Fibroblast of the aortic adventitia (primary cell): ENCODE data around the gene CDIPT. TPM values are rescaled to one million over a fixed set of nuclear protein-coding genes. Genes with fewer than 3 reads are reported as not detected.

ENCODE experiments used
- DNase-seq: peaks from one replicate; pipeline ENCODE4 v3.0.0-alpha.2; 2010; ENCODE audit warnings: low read depth
- H3K4me3 ChIP-seq: 2 replicates; pipeline ENCODE4 v1.5.1; 2011; ENCODE audit warnings: low read depth, mild to moderate bottlenecking, control low read depth, low read length, moderate library complexity
- small RNA-seq: library from RNA; depleted of rRNA; stranded (forward); fragments of <200 nt; gene quantifications from one replicate; pipeline ENCODE3, GENCODE V24; 2012
- total RNA-seq: library from RNA; depleted of rRNA; stranded (reverse); fragments of >200 nt; gene quantifications from 2 replicates; pipeline ENCODE4 v1.2.3, GENCODE V29; 2012; ENCODE audit warnings: low replicate concordance
- TF ChIP-seq, protein P1 (sequence below): IDR thresholded peaks from 2 replicates; pipeline ENCODE4 v1.5.1; 2011; ENCODE audit warnings: mild to moderate bottlenecking, low read length, control low read depth, inconsistent platforms; ENCODE audit not compliant: insufficient read depth

CDIPT gene
- total RNA-seq, 1 donor: 79.2 TPM

DNA sequence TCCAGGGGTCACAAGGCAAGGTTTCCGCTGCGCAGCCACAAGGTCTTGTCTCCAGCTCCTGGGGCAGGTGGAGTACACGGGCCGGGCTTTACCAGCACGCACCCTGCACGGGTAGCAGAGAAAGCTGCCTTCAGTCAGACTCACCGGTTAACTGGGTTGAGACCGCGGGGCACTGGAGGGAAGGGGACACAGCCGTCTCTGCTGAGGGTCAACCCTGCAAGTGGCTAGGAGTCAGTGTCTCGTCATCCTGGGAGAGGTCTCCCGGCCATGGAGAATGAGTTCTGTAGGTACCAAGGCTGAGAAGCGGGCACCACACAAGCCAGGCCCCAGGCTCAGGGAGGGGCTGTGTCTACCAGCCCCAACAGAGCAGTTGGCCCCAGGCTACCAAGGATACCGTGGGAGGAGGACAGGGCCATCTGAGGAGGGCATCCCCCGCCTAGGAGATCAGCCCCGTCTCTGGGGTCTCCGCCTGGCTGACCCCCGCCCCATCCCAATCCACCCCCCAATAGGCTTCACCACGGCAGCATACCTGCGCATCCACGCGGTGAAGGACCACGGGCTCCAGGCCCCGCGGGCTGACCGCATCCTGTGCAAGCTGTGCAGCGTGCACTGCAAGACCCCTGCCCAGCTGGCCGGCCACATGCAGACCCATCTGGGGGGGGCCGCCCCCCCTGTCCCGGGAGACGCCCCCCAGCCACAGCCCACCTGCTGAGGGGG is 53.8 kb downstream of the CDIPT start:
- DNase-seq: no peak

More for the DNA sequence above, 53.8 kb downstream of the CDIPT start:
- TF ChIP-seq, protein P1, sequence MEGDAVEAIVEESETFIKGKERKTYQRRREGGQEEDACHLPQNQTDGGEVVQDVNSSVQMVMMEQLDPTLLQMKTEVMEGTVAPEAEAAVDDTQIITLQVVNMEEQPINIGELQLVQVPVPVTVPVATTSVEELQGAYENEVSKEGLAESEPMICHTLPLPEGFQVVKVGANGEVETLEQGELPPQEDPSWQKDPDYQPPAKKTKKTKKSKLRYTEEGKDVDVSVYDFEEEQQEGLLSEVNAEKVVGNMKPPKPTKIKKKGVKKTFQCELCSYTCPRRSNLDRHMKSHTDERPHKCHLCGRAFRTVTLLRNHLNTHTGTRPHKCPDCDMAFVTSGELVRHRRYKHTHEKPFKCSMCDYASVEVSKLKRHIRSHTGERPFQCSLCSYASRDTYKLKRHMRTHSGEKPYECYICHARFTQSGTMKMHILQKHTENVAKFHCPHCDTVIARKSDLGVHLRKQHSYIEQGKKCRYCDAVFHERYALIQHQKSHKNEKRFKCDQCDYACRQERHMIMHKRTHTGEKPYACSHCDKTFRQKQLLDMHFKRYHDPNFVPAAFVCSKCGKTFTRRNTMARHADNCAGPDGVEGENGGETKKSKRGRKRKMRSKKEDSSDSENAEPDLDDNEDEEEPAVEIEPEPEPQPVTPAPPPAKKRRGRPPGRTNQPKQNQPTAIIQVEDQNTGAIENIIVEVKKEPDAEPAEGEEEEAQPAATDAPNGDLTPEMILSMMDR: no peak
- H3K4me3 ChIP-seq: peak overlapping the region; percentile 75

Small RNA genes within 50 kb of the gene (small RNA-seq; reads per million reads assigned to genes)
- gene AC009133.6: not detected
- not detected for gene AC120114.4

Other genes with a start within 250 kb of the CDIPT start
- gene SPN, start 200.0 kb downstream of the CDIPT start, total RNA-seq: not detected in 2 replicates
- gene QPRT, start 184.0 kb downstream of the CDIPT start, total RNA-seq: 7.4 and 86.1 TPM in 2 replicates
- not detected in 2 replicates for gene C16orf54, start 117.2 kb downstream of the CDIPT start, total RNA-seq
- not detected in 2 replicates for gene ZG16, start 85.0 kb downstream of the CDIPT start, total RNA-seq
- 7.2 and 52.4 TPM in 2 replicates for gene KIF22, start 72.5 kb downstream of the CDIPT start, total RNA-seq
- 74.0 and 159 TPM in 2 replicates for gene MAZ, start 56.7 kb downstream of the CDIPT start, total RNA-seq
- gene PRRT2, start 51.0 kb downstream of the CDIPT start, total RNA-seq: 7.7 and 32.0 TPM in 2 replicates
- 23.4 and 61.2 TPM in 2 replicates for gene PAGR1, start 47.1 kb downstream of the CDIPT start, total RNA-seq
- 202 and 275 TPM in 2 replicates for gene MVP, start 42.8 kb downstream of the CDIPT start, total RNA-seq
- gene SEZ6L2, start 36.3 kb upstream of the CDIPT start, total RNA-seq: 1.4 and 12.3 TPM in 2 replicates
- gene ASPHD1, start 37.3 kb upstream of the CDIPT start, total RNA-seq: 0.98 and 1.5 TPM in 2 replicates
- 12.5 and 41.9 TPM in 2 replicates for gene KCTD13, start 63.0 kb upstream of the CDIPT start, total RNA-seq
- gene TMEM219, start 98.9 kb upstream of the CDIPT start, total RNA-seq: 57.3 and 68.0 TPM in 2 replicates
- gene TAOK2, start 110.6 kb upstream of the CDIPT start, total RNA-seq: 44.6 and 57.2 TPM in 2 replicates
- 13.6 and 14.4 TPM in 2 replicates for gene HIRIP3, start 132.4 kb upstream of the CDIPT start, total RNA-seq
- 6.5 and 36.5 TPM in 2 replicates for gene INO80E, start 133.0 kb upstream of the CDIPT start, total RNA-seq
- not detected in 2 replicates for gene DOC2A, start 147.8 kb upstream of the CDIPT start, total RNA-seq
- gene C16orf92, start 160.0 kb upstream of the CDIPT start, total RNA-seq: not detected in 2 replicates
- 0.18 TPM in 1 of 2 replicates, not detected in the other for gene TLCD3B, start 168.0 kb upstream of the CDIPT start, total RNA-seq
- gene ALDOA, start 202.5 kb upstream of the CDIPT start, total RNA-seq: 522 and 792 TPM in 2 replicates
- 70.8 and 154 TPM in 2 replicates for gene PPP4C, start 212.8 kb upstream of the CDIPT start, total RNA-seq
- gene TBX6, start 228.7 kb upstream of the CDIPT start, total RNA-seq: 0.09 and 0.16 TPM in 2 replicates
- 15.8 and 19.8 TPM in 2 replicates for gene YPEL3, start 233.0 kb upstream of the CDIPT start, total RNA-seq